Smooth muscle cell (in vitro differentiated cells): Measurements from ENCODE around the gene HTR2B. TPM values are rescaled to one million over a fixed set of nuclear protein-coding genes. Genes with fewer than 3 reads are reported as not detected.
A peak's percentile ranks its signal among the peaks of the same experiment; 100 is the strongest.
"Not testable (repeated sequence)": the region's sequence is repeated elsewhere in the genome, so short reads cannot be mapped to it uniquely, and the experiment has no call there.

Experiments
- DNase-seq: peaks from one replicate; lab custom pipeline; 2025; ENCODE audit not compliant: unreplicated experiment; lab: John Stamatoyannopoulos, UW
- H2AFZ ChIP-seq: fragments of 200-600 bp; sonication (generic); 2 replicates; pipeline ENCODE4 v1.6.0; 2016; ENCODE audit warnings: antibody characterized with exemption, low read depth, mild to moderate bottlenecking
- H3F3A ChIP-seq: fragments of 200-600 bp; sonication (generic); 2 replicates; pipeline ENCODE4 v1.6.0; 2017; ENCODE audit warnings: antibody characterized with exemption, low read depth
- H3K27ac ChIP-seq: fragments of 200-600 bp; sonication (generic); 2 replicates; pipeline ENCODE4 v1.5.1; 2016; ENCODE audit warnings: low read depth, mild to moderate bottlenecking
- H3K27me3 ChIP-seq: fragments of 200-600 bp; sonication (generic); 2 replicates; pipeline ENCODE4 v1.6.1; 2016; ENCODE audit warnings: low read depth, mild to moderate bottlenecking
- H3K36me3 ChIP-seq: fragments of 200-600 bp; sonication (generic); 2 replicates; pipeline ENCODE4 v1.5.1; 2016; ENCODE audit warnings: low read depth
- H3K4me1 ChIP-seq: fragments of 200-600 bp; sonication (generic); 2 replicates; pipeline ENCODE4 v1.5.1; 2016; ENCODE audit warnings: low read depth
- H3K4me2 ChIP-seq: fragments of 200-600 bp; sonication (generic); 2 replicates; pipeline ENCODE4 v1.6.0; 2016; ENCODE audit warnings: mild to moderate bottlenecking
- H3K4me3 ChIP-seq: fragments of 200-600 bp; sonication (generic); 2 replicates; pipeline ENCODE4 v1.5.1; 2016; ENCODE audit warnings: mild to moderate bottlenecking
- H3K79me2 ChIP-seq: fragments of 200-600 bp; sonication (generic); 2 replicates; pipeline ENCODE4 v1.6.0; 2016; ENCODE audit warnings: low read depth, mild to moderate bottlenecking
- H3K9ac ChIP-seq: fragments of 200-600 bp; sonication (generic); 2 replicates; pipeline ENCODE4 v1.6.0; 2016; ENCODE audit warnings: low read depth
- H3K9me3 ChIP-seq: fragments of 200-600 bp; sonication (generic); replicated peaks from 2 replicates; pipeline ENCODE4 v1.5.1; 2016; ENCODE audit warnings: low read depth
- H4K20me1 ChIP-seq: fragments of 200-600 bp; sonication (generic); 2 replicates; pipeline ENCODE4 v1.6.0; 2016; ENCODE audit warnings: low read depth
- CTCF ChIP-seq: fragments of 200-600 bp; sonication (generic); IDR thresholded peaks from 2 replicates; pipeline ENCODE4 v1.5.1; 2017; ENCODE audit warnings: borderline replicate concordance, mild to moderate bottlenecking, antibody characterized with exemption; ENCODE audit not compliant: insufficient read depth, poor library complexity, severe bottlenecking
- WGBS: methylation state at CpG from one replicate; pipeline ENCODE4 v1.1.7; 2016; ENCODE audit warnings: low lambda C conversion rate; 5-methylcytosine and 5-hydroxymethylcytosine counted together
- polyA plus RNA-seq: library from polyadenylated mRNA; unstranded; fragments of >200 nt; fragmentation: Nextera tagmentation; extraction: Ambion mirVana; gene quantifications from 2 replicates; pipeline ENCODE4 v1.2.1, GENCODE V29; 2016
- total RNA-seq: library from RNA; depleted of rRNA; stranded (reverse); fragments of >200 nt; gene quantifications from 2 replicates; pipeline ENCODE4 v1.2.3, GENCODE V29; 2014

HTR2B gene
- total and polyA plus RNA-seq, 2 experiments from 2014 or later = 0.07 TPM; not detected in 1

GRCh38 chr2:231110551-231110950, 14.3 kb downstream of the HTR2B start:
- Histone ChIP-seq H3K27ac (no peak overlapping the region), H3K9ac (no peak overlapping the region), H3F3A (no peaks in the 10 kb centered on the region), H3K4me2 (no peak overlapping the region), H3K4me1 (no peaks in the 10 kb centered on the region), H3K27me3 (no peaks in the 10 kb centered on the region), H2AFZ (no peak overlapping the region), H3K79me2 (peaks cover 8% of the 10 kb centered on the region), H4K20me1 (no peaks in the 10 kb centered on the region), H3K9me3 (no peaks in the 10 kb centered on the region), H3K4me3 (no peak overlapping the region), H3K36me3 (no peaks in the 10 kb centered on the region)
- peak; percentile 7 for TF ChIP-seq CTCF
- no peak for DNase-seq
- WGBS = 84% methylated on average over 1 of the region's 1 CpG

GRCh38 chr2:231104115-231104713, 20.6 kb downstream of the HTR2B start:
- Histone ChIP-seq H3K36me3 (peaks cover 9% of the 10 kb centered on the region), H3K9ac (no peak overlapping the region), H3K4me2 (no peak overlapping the region), H3K9me3 (peaks cover 3% of the 10 kb centered on the region), H3K79me2 (peaks cover 19% of the 10 kb centered on the region), H2AFZ (no peak overlapping the region), H3K4me1 (no peaks in the 10 kb centered on the region), H3K27ac (no peak overlapping the region), H4K20me1 (no peaks in the 10 kb centered on the region), H3F3A (peaks cover 10% of the 10 kb centered on the region), H3K4me3 (no peak overlapping the region), H3K27me3 (no peaks in the 10 kb centered on the region)
- 34% methylated on average over 3 of the region's 3 CpGs for WGBS
- peak; percentile 78 for TF ChIP-seq CTCF
- no peak for DNase-seq

GRCh38 chr2:231102772-231103171, 22.1 kb downstream of the HTR2B start:
- no peak for TF ChIP-seq CTCF
- H2AFZ ChIP-seq = no peak overlapping the region
- H4K20me1 ChIP-seq = no peaks in the 10 kb centered on the region
- peaks cover 3% of the 10 kb centered on the region for H3K9me3 ChIP-seq
- H3K79me2 ChIP-seq = peaks cover 22% of the 10 kb centered on the region
- H3K27ac ChIP-seq = peak overlapping the region; percentile 57
- H3F3A ChIP-seq = peaks cover 10% of the 10 kb centered on the region
- no peak overlapping the region for H3K4me3 ChIP-seq
- no peak overlapping the region for H3K9ac ChIP-seq
- H3K36me3 ChIP-seq = peaks cover 16% of the 10 kb centered on the region
- no peak for DNase-seq
- no peak overlapping the region for H3K4me2 ChIP-seq
- WGBS = 88% methylated on average over 2 of the region's 2 CpGs
- H3K4me1 ChIP-seq = no peaks in the 10 kb centered on the region
- H3K27me3 ChIP-seq = no peaks in the 10 kb centered on the region

- H4K20me1 ChIP-seq = no peaks in the 10 kb centered on the region
- H3K79me2 ChIP-seq = peaks cover 21% of the 10 kb centered on the region
- peaks cover 3% of the 10 kb centered on the region for H3K9me3 ChIP-seq
- H3K4me1 ChIP-seq = no peaks in the 10 kb centered on the region
- H3K4me2 ChIP-seq = no peak overlapping the region
- peaks cover 16% of the 10 kb centered on the region for H3K36me3 ChIP-seq
- no peak for TF ChIP-seq CTCF
- H3K27ac ChIP-seq = peak overlapping the region; percentile 9
- DNase-seq = no peak
- 35% methylated on average over 4 of the region's 4 CpGs for WGBS
- no peak overlapping the region for H3K9ac ChIP-seq
- no peak overlapping the region for H3K4me3 ChIP-seq
- H3K27me3 ChIP-seq = no peaks in the 10 kb centered on the region
- H3F3A ChIP-seq = peaks cover 10% of the 10 kb centered on the region
- H2AFZ ChIP-seq = no peak overlapping the region
These were observed 23.9 kb downstream of the HTR2B start for GRCh38 chr2:231100990-231101389.

GRCh38 chr2:231100321-231100720, 24.5 kb downstream of the HTR2B start:
- H3K9ac ChIP-seq, H4K20me1 ChIP-seq, H3K27ac ChIP-seq, H3K4me1 ChIP-seq, H3K9me3 ChIP-seq, DNase-seq, H3K4me2 ChIP-seq, H3K4me3 ChIP-seq, H2AFZ ChIP-seq, H3K27me3 ChIP-seq: not testable (repeated sequence)
- WGBS = 91% methylated on average over 2 of the region's 2 CpGs
- H3K36me3 ChIP-seq = peaks cover 16% of the 10 kb centered on the region
- H3F3A ChIP-seq = peaks cover 10% of the 10 kb centered on the region
- peaks cover 17% of the 10 kb centered on the region for H3K79me2 ChIP-seq
